Esophagus squamous epithelium (tissue), 5 donors: Measurements from ENCODE around the gene TMC3. TPM values are rescaled to one million over a fixed set of nuclear protein-coding genes. Genes with fewer than 3 reads are reported as not detected.

Experiments used
- DNase-seq: peaks from one replicate; lab custom pipeline; 2025; lab: John Stamatoyannopoulos, UW
- H3K27ac ChIP-seq, 4 donors: fragments of 200-600 bp; sonication (generic); one replicate each; pipeline ENCODE4 v1.5.1; 2016 to 2019; ENCODE audit warnings: mild to moderate bottlenecking in 1 of 4
- H3K27me3 ChIP-seq, 4 donors: fragments of 200-600 bp; sonication (generic); 1 replicate in 3 of 4; 2 replicates in 1 of 4; pipeline versions ENCODE4 v1.5.1 to v1.6.0; 2017 to 2021; ENCODE audit warnings: antibody characterized with exemption in 1 of 4
- H3K36me3 ChIP-seq, 3 donors: fragments of 200-600 bp; sonication (generic); one replicate each; pipeline ENCODE4 v1.5.1; 2016 to 2019
- H3K4me1 ChIP-seq, 3 donors: fragments of 200-600 bp; sonication (generic); one replicate each; pipeline ENCODE4 v1.5.1; 2017 to 2019
- H3K4me3 ChIP-seq, 4 donors: fragments of 200-600 bp; sonication (generic); 1 replicate in 3 of 4; 2 replicates in 1 of 4; pipeline ENCODE4 v1.5.1; 2016 to 2019; ENCODE audit warnings: mild to moderate bottlenecking in 2 of 4, moderate library complexity in 1 of 4
- H3K9me3 ChIP-seq, 3 donors: fragments of 200-600 bp; sonication (generic); one replicate each; pipeline ENCODE4 v1.5.1; 2016 to 2019
- CTCF ChIP-seq, 6 experiments: fragments of 450-650 bp in 4 of 6; fragments of 200-600 bp in 2 of 6; sonication (generic) in 2 of 6; IDR thresholded peaks; one replicate each; pipeline ENCODE4 v1.5.1; 2016 to 2019; ENCODE audit warnings: antibody characterized with exemption in 6 of 6, mild to moderate bottlenecking in 4 of 6, moderate library complexity in 4 of 6
- POLR2A ChIP-seq, 4 donors: fragments of 450-650 bp; IDR thresholded peaks; one replicate each; pipeline ENCODE4 v1.6.1; 2017; ENCODE audit warnings: antibody characterized with exemption in 4 of 4, mild to moderate bottlenecking in 4 of 4, moderate library complexity in 3 of 4
- whole genome bisulfite sequencing, 2 donors: methylation state at CpG; one replicate each; pipeline ENCODE4 v1.1.5; 2018; 5-methylcytosine and 5-hydroxymethylcytosine counted together
- intact Hi-C: fragments of 100-400 bp; cut with DNase I; formaldehyde crosslinking; loops from one replicate; pipeline ENCODE4 v1.15.0; 2022
- total RNA-seq, 4 donors: library from RNA; depleted of rRNA; stranded (reverse); fragments of >200 nt; gene quantifications; one replicate each; pipeline ENCODE4 v1.1.0, GENCODE V29; 2016
- donor health status: DM: yes; HTN: yes; CAD: no.

Gene TMC3
- total RNA-seq, 4 donors from 2014 or later = not detected

GRCh38 chr15:81326466-81327212 lies 47.4 kb downstream of the TMC3 start:
- no peaks in the 10 kb centered on the region for H3K9me3 ChIP-seq
- peaks cover 0 to 5% (median 0%) of the 10 kb centered on the region in 3 donors for H3K36me3 ChIP-seq
- H3K27me3 ChIP-seq = no peaks in the 10 kb centered on the region
- no peak for TF ChIP-seq CTCF (IDR thresholded peaks at IDR 0.05)
- TF ChIP-seq POLR2A (IDR thresholded peaks at IDR 0.05) = no peak
- no peak for DNase-seq
- intact Hi-C loops = no loop called here
- 82 to 90% methylated on average over 7 of the region's 7 CpGs for WGBS, 2 donors
- H3K4me3 ChIP-seq = no peak overlapping the region
- H3K27ac ChIP-seq = no peak overlapping the region
- H3K4me1 ChIP-seq = peaks cover 0 to 29% (median 5%) of the 10 kb centered on the region in 3 donors

GRCh38 chr15:81323944-81324881 lies 49.8 kb downstream of the TMC3 start, which contains the start of gene STARD5:
TSS of gene STARD5 (minus strand) at chr15:81324141. CDS start at chr15:81324099, 42 bp downstream.
- WGBS, 2 donors = 0 to 1% methylated on average over 11 to 18 of the region's 67 CpGs
- no peaks in the 10 kb centered on the region for H3K27me3 ChIP-seq
- TF ChIP-seq POLR2A (IDR thresholded peaks at IDR 0.05) = peak in 2 of 4 donors; percentile 74 to 94
- no peak for TF ChIP-seq CTCF (IDR thresholded peaks at IDR 0.05)
- intact Hi-C loops = no loop called here
- no peaks in the 10 kb centered on the region for H3K9me3 ChIP-seq
- H3K36me3 ChIP-seq = peaks cover 0 to 25% (median 5%) of the 10 kb centered on the region in 3 donors
- peak; percentile 92 for DNase-seq
- peak within 1 kb of the TSS; percentile 51 to 90 (median 80) for H3K4me3 ChIP-seq
- H3K4me1 ChIP-seq = peaks cover 0 to 33% (median 5%) of the 10 kb centered on the region in 3 donors
- H3K27ac ChIP-seq = peak within 1 kb of the TSS; percentile 91 to 95 (median 93)

GRCh38 chr15:81323559-81323943 lies 50.5 kb downstream of the TMC3 start:
- no peak for DNase-seq

GRCh38 chr15:81322676-81323253 lies 51.2 kb downstream of the TMC3 start:
- WGBS, 2 donors = 48 to 51% methylated on average over 6 of the region's 6 CpGs
- peak overlapping the region; percentile 51 to 90 (median 80) for H3K4me3 ChIP-seq
- H3K9me3 ChIP-seq = no peaks in the 10 kb centered on the region
- H3K27me3 ChIP-seq = no peaks in the 10 kb centered on the region
- H3K4me1 ChIP-seq = peaks cover 0 to 33% (median 5%) of the 10 kb centered on the region in 3 donors
- H3K36me3 ChIP-seq = peaks cover 5 to 39% (median 9%) of the 10 kb centered on the region in 3 donors
- intact Hi-C loops = no loop called here
- no peak for TF ChIP-seq POLR2A (IDR thresholded peaks at IDR 0.05)
- TF ChIP-seq CTCF (IDR thresholded peaks at IDR 0.05) = no peak
- H3K27ac ChIP-seq = peak overlapping the region; percentile 91 to 95 (median 93)
- no peak for DNase-seq

More at GRCh38 chr15:81323559-81323943, 50.5 kb downstream of the TMC3 start:
- no peaks in the 10 kb centered on the region for H3K27me3 ChIP-seq
- H3K27ac ChIP-seq = peak overlapping the region; percentile 91 to 95 (median 93)
- peaks cover 5 to 32% (median 5%) of the 10 kb centered on the region in 3 donors for H3K36me3 ChIP-seq
- peak overlapping the region; percentile 51 to 90 (median 80) for H3K4me3 ChIP-seq
- peaks cover 0 to 33% (median 5%) of the 10 kb centered on the region in 3 donors for H3K4me1 ChIP-seq
- H3K9me3 ChIP-seq = no peaks in the 10 kb centered on the region
- WGBS, 2 donors = 10% methylated on average over 3 to 4 of the region's 4 CpGs
- TF ChIP-seq POLR2A (IDR thresholded peaks at IDR 0.05) (no peak), CTCF (IDR thresholded peaks at IDR 0.05) (no peak)
- intact Hi-C loops = no loop called here
